Natural killer cell (primary cell): ENCODE data around the gene UTS2R. TPM values are rescaled to one million over a fixed set of nuclear protein-coding genes. Genes with fewer than 3 reads are reported as not detected.

ENCODE experiments used
- ATAC-seq, 3 donors: fragments of 150-1000 bp in 2 of 3; fragments of 200-7000 bp in 1 of 3; cut with Tn5 transposase; 1 replicate in 1 of 3; 2 replicates in 2 of 3; pipeline ENCODE4 v1.10.0; 2021; ENCODE audit warnings: mild to moderate bottlenecking in 2 of 3, moderate library complexity in 2 of 3
- DNase-seq, 2 donors: peaks; one replicate each; pipeline versions ENCODE4 v3.0.0 to v3.0.0-alpha.2; 2013 to 2021; ENCODE audit warnings: mixed read lengths in 1 of 2
- H3K27ac ChIP-seq: one replicate; pipeline ENCODE4 v1.5.1; 2013; ENCODE audit warnings: mild to moderate bottlenecking, low read length
- H3K27me3 ChIP-seq: one replicate; pipeline ENCODE4 v1.6.1; 2013; ENCODE audit warnings: low read length; ENCODE audit not compliant: control insufficient read depth, insufficient read depth
- H3K36me3 ChIP-seq: one replicate; pipeline ENCODE4 v1.6.1; 2013; ENCODE audit warnings: low read length; ENCODE audit not compliant: control insufficient read depth, insufficient read depth
- H3K4me1 ChIP-seq: one replicate; pipeline ENCODE4 v1.6.1; 2013; ENCODE audit warnings: low read length; ENCODE audit not compliant: control insufficient read depth, insufficient read depth
- H3K4me3 ChIP-seq: one replicate; pipeline ENCODE4 v1.5.1; 2013; ENCODE audit warnings: low read length
- H3K9me3 ChIP-seq: one replicate; pipeline ENCODE4 v1.6.1; 2013; ENCODE audit warnings: low read length; ENCODE audit not compliant: control insufficient read depth, insufficient read depth
- H3K27ac Mint-ChIP-seq, 2 donors: one replicate each; pipeline ENCODE4 v1.8.0; 2022; ENCODE audit warnings: mild to moderate bottlenecking in 2 of 2, mixed read lengths in 2 of 2, moderate library complexity in 1 of 2
- H3K27me3 Mint-ChIP-seq, 2 donors: one replicate each; pipeline ENCODE4 v1.8.0; 2022; ENCODE audit warnings: low read depth in 2 of 2, mixed read lengths in 2 of 2
- H3K36me3 Mint-ChIP-seq: one replicate; pipeline ENCODE4 v1.8.0; 2022; ENCODE audit warnings: mixed read lengths
- H3K4me1 Mint-ChIP-seq, 2 donors: one replicate each; pipeline ENCODE4 v1.8.0; 2022; ENCODE audit warnings: mixed read lengths in 2 of 2
- H3K4me3 Mint-ChIP-seq: one replicate; pipeline ENCODE4 v1.8.0; 2022; ENCODE audit warnings: mild to moderate bottlenecking, moderate library complexity, mixed read lengths
- H3K9me3 Mint-ChIP-seq, 2 donors: one replicate each; pipeline ENCODE4 v1.8.0; 2022; ENCODE audit warnings: mixed read lengths in 2 of 2
- whole genome bisulfite sequencing: methylation state at CpG from one replicate; pipeline ENCODE4 v1.1.7; 2013; ENCODE audit warnings: missing lambda C conversion rate; ENCODE audit not compliant: insufficient coverage; 5-methylcytosine and 5-hydroxymethylcytosine counted together
- intact Hi-C: fragments of 100-400 bp; cut with micrococcal nuclease; formaldehyde crosslinking; loops from one replicate; pipeline ENCODE4 v1.14.2; 2022
- total RNA-seq, 4 donors: library from RNA; stranded (reverse); fragments of 120-200 nt in 1 of 4; gene quantifications; one replicate each; pipeline versions ENCODE4 v1.2.3 to v1.2.4, GENCODE V29; 2013 to 2022
- TF ChIP-seq, protein P1 (sequence below): fragments of 200-600 bp; IDR thresholded peaks from one replicate; pipeline ENCODE4 v1.8.0; 2022; ENCODE audit warnings: antibody characterized with exemption

Gene UTS2R
- total RNA-seq, 3 donors from 2014 or later (not counting 1 experiment from before 2014, with no cell fraction given), result 0.28 TPM; not detected in 2

DNA sequence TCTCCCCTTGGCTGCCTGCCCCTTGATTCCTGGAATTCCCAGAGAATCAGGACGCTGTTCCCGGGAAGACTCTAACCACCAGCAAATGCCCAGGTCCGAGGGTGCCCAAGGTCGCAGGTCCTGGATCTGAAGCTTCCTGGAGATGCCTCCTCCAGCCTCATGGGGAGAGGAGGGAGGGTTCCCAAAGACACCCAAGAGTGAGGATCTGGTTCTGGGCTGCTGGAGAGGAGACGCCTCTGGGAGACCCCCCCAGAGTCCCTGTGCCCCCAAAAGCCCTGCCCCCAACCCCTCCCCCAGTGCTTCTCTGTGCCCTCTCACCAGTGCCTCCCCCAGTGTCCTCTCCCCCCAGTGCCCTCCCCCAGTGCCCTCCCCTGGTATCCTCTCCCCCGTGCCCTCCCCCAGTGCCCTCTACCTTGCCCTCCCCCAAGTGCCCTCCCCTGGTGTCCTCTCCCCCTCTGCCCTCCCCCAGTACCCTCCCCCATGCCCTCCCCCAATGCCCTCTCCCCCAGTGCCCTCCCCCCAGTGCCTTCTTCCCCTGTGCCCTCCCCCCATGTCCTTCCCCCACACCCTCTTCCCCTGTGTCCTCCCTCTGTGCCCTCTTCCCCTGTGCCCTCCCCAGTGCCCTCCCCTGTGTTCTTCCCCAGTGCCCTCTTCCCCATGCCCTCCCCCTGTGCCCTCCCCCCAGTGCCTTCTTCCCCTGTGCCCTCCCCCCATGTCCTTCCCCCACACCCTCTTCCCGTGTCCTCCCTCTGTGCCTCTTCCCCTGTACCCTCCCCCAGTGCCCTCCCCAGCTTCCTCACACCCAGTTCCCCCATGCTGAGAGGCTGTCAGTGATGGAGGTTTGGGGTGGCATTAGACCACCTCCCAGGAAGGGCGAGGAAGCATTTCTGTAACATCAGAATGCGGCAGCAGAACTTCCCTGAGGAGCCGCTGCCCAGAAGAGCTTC is 31.7 kb upstream of the UTS2R start:
- H3K27me3 ChIP-seq, result no peaks in the 10 kb centered on the region
- no peaks in the 10 kb centered on the region for H3K9me3 ChIP-seq
- Mint-ChIP-seq H3K27me3 (no peaks in the 10 kb centered on the region), H3K4me1 (peaks cover 6 to 11% of the 10 kb centered on the region in 2 donors), H3K9me3 (no peaks in the 10 kb centered on the region), H3K27ac (no peak overlapping the region), H3K4me3 (no peak overlapping the region), H3K36me3 (no peaks in the 10 kb centered on the region)
- intact Hi-C loops, result no loop called here
- no peaks in the 10 kb centered on the region for H3K36me3 ChIP-seq
- TF ChIP-seq, protein P1, sequence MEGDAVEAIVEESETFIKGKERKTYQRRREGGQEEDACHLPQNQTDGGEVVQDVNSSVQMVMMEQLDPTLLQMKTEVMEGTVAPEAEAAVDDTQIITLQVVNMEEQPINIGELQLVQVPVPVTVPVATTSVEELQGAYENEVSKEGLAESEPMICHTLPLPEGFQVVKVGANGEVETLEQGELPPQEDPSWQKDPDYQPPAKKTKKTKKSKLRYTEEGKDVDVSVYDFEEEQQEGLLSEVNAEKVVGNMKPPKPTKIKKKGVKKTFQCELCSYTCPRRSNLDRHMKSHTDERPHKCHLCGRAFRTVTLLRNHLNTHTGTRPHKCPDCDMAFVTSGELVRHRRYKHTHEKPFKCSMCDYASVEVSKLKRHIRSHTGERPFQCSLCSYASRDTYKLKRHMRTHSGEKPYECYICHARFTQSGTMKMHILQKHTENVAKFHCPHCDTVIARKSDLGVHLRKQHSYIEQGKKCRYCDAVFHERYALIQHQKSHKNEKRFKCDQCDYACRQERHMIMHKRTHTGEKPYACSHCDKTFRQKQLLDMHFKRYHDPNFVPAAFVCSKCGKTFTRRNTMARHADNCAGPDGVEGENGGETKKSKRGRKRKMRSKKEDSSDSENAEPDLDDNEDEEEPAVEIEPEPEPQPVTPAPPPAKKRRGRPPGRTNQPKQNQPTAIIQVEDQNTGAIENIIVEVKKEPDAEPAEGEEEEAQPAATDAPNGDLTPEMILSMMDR, result no peak
- H3K4me1 ChIP-seq, result peaks cover 7% of the 10 kb centered on the region
- 72% methylated on average over 8 of the region's 10 CpGs for WGBS
- DNase-seq (no peak), ATAC-seq (no peak)
- H3K4me3 ChIP-seq, result no peak overlapping the region
- H3K27ac ChIP-seq, result no peak overlapping the region

DNA sequence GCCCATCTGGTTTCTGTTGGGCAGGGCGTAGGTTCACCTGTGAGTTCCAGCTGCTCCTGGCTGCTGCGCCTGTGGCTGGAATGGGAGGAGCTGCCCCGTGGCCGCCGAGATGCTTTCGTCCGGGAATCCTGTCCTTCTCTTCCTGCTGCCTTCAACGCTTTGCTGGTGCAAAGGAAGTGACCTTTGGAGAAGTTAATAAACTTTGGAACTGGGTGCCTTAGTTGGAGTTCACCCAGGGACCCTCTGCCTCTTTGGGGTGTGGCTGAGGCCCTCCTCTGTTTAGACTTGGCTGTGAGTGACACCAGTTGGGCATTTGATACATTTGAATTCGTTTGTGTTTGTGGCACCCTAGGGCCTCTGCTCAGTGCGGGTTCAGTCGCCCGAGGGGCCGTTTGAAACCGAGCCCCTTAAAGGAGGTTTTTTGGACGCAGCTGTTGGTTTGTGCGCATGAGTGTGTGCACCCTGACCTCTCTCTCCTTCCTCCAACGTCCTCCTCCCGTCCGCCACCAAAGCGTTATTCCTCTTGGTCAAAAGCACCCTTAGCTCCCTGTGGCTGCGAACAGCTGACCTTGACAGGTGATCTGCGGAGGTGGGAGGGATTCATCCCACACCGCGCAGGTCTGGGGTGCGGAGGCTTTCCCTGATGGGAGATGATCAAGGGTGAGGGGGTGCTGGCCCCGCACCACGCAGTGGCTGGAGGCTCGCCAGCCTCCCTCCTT is 29.0 kb upstream of the UTS2R start:
- H3K4me3 Mint-ChIP-seq, result no peak overlapping the region
- 93% methylated on average over 28 of the region's 28 CpGs for WGBS
- peaks cover 0 to 5% of the 10 kb centered on the region in 2 donors for H3K27me3 Mint-ChIP-seq
- no peaks in the 10 kb centered on the region for H3K9me3 ChIP-seq
- ATAC-seq (no peak), DNase-seq (no peak)
- H3K4me1 Mint-ChIP-seq, result peaks cover 5 to 8% of the 10 kb centered on the region in 2 donors
- H3K27ac Mint-ChIP-seq, result no peak overlapping the region
- no peaks in the 10 kb centered on the region for H3K9me3 Mint-ChIP-seq
- intact Hi-C loops, result no loop called here
- peaks cover 5% of the 10 kb centered on the region for H3K4me1 ChIP-seq
- TF ChIP-seq, protein P1, result no peak
- H3K27ac ChIP-seq, result no peak overlapping the region
- peaks cover 2% of the 10 kb centered on the region for H3K27me3 ChIP-seq
- H3K36me3 ChIP-seq, result no peaks in the 10 kb centered on the region
- no peaks in the 10 kb centered on the region for H3K36me3 Mint-ChIP-seq
- no peak overlapping the region for H3K4me3 ChIP-seq

DNA sequence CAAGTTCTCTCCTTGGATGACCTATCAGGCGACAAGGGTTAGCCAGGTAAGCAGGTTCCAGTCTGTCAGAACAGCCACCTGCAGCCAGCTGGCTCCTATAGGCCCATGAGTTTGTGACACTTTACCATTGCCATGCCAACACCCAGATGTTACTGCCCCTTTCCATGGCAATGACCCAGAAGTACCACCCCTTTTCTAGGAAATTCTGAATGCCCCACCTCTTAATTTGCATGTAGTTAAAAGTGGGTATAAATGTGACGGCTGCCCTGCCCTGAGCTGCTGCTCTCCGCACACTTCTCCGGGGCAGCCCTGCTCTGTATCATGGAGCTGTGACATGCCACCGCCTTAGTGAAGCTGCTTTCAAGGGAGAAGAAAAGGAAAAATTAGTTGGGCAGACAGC is 28.0 kb upstream of the UTS2R start:
- no peak overlapping the region for H3K27ac Mint-ChIP-seq
- H3K36me3 Mint-ChIP-seq, result no peaks in the 10 kb centered on the region
- Histone ChIP-seq H3K36me3 (no peaks in the 10 kb centered on the region), H3K4me3 (no peak overlapping the region), H3K4me1 (peaks cover 5% of the 10 kb centered on the region), H3K27ac (no peak overlapping the region), H3K9me3 (no peaks in the 10 kb centered on the region), H3K27me3 (peaks cover 2% of the 10 kb centered on the region)
- intact Hi-C loops, result no loop called here
- TF ChIP-seq, protein P1, result no peak
- no peaks in the 10 kb centered on the region for H3K9me3 Mint-ChIP-seq
- H3K27me3 Mint-ChIP-seq, result peaks cover 0 to 5% of the 10 kb centered on the region in 2 donors
- peaks cover 5 to 8% of the 10 kb centered on the region in 2 donors for H3K4me1 Mint-ChIP-seq
- WGBS, result 93% methylated on average over 5 of the region's 5 CpGs
- ATAC-seq (no peak), DNase-seq (no peak)
- H3K4me3 Mint-ChIP-seq, result no peak overlapping the region
